Measurements from ENCODE around the gene ABHD12. TPM values are rescaled to one million over a fixed set of nuclear protein-coding genes. Genes with fewer than 3 reads are reported as not detected.
A peak's percentile ranks its signal among the peaks of the same experiment; 100 is the strongest.

Gene ABHD12
- total RNA-seq, 2 experiments from 2014 or later = 13.4 to 17.0 TPM

DNA sequence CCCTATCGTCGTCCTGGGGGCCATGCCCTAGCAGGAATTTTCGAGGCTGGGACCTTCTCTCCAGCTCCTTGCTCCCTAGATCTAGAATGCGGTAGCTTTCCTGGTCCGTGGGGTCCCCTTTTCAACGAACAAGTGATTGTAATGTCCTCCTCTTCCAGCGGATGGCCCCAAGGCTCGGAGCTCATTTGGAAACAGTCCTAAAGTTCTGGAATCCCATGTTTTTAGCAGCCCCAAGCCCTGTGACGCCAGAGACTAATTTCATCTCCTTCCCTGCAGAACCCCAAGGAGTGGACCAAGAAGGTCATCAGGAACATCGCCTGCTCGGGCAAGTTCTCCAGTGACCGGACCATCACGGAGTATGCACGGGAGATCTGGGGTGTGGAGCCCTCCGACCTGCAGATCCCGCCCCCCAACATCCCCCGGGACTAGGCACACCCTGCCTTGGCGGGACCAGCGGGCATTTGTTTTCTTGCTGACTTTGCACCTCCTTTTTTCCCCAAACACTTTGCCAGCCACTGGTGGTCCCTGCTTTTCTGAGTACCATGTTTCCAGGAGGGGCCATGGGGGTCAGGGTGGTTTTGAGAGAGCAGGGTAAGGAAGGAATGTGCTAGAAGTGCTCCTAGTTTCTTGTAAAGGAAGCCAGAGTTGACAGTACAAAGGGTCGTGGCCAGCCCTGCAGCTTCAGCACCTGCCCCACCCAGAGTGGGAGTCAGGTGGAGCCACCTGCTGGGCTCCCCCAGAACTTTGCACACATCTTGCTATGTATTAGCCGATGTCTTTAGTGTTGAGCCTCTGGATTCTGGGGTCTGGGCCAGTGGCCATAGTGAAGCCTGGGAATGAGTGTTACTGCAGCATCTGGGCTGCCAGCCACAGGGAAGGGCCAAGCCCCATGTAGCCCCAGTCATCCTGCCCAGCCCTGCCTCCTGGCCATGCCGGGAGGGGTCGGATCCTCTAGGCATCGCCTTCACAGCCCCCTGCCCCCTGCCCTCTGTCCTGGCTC lies 94.2 kb downstream of the ABHD12 start:
- Histone ChIP-seq H3K27me3 (ENCODE audit: control insufficient read depth in 1 of 2, insufficient read depth in 2 of 2, low read length in 2 of 2) (no peaks in the 10 kb centered on the region), H3K9me3 (ENCODE audit: control insufficient read depth in 1 of 2, insufficient read depth in 1 of 2, low read length in 2 of 2) (no peaks in the 10 kb centered on the region), H3K36me3 (ENCODE audit: insufficient read depth, low read length) (peaks cover 34% of the 10 kb centered on the region), H3K27ac (ENCODE audit: low read depth in 1 of 2, low read length in 2 of 2) (no peak overlapping the region), H3K4me3 (ENCODE audit: low read length) (no peak overlapping the region), H3K4me1 (ENCODE audit: insufficient read depth, low read length) (peaks cover 5% of the 10 kb centered on the region)
- ChIA-PET POLR2A (no interaction called here), CTCF (interaction anchor here (1.2 kb wide), 1 partner anchor 103 kb away, joined by 3 read pairs; no protein-coding TSS in a partner anchor)
- Mint-ChIP-seq H3K4me1 (ENCODE audit: low read depth) (no peaks in the 10 kb centered on the region), H3K4me3 (no peak overlapping the region), H3K9me3 (no peaks in the 10 kb centered on the region), H3K36me3 (ENCODE audit: low read depth) (peaks cover 18% of the 10 kb centered on the region), H3K27me3 (no peaks in the 10 kb centered on the region), H3K27ac (peak overlapping the region; percentile 42)
- intact Hi-C loops (cut with DNase I, micrococcal nuclease) = loop anchor here in 1 of 2 experiments (10.0 kb wide), 2 partner anchors 102 to 302 kb away; partner anchors contain the start of genes APMAP and ENTPD6
- peak; percentile 43 for ATAC-seq (ENCODE audit: poor library complexity)
- TF ChIP-seq, protein P1, sequence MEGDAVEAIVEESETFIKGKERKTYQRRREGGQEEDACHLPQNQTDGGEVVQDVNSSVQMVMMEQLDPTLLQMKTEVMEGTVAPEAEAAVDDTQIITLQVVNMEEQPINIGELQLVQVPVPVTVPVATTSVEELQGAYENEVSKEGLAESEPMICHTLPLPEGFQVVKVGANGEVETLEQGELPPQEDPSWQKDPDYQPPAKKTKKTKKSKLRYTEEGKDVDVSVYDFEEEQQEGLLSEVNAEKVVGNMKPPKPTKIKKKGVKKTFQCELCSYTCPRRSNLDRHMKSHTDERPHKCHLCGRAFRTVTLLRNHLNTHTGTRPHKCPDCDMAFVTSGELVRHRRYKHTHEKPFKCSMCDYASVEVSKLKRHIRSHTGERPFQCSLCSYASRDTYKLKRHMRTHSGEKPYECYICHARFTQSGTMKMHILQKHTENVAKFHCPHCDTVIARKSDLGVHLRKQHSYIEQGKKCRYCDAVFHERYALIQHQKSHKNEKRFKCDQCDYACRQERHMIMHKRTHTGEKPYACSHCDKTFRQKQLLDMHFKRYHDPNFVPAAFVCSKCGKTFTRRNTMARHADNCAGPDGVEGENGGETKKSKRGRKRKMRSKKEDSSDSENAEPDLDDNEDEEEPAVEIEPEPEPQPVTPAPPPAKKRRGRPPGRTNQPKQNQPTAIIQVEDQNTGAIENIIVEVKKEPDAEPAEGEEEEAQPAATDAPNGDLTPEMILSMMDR (IDR thresholded peaks at IDR 0.05) = peak; percentile 27
- DNase-seq = peak in 8 of 14 experiments; percentile 8 to 44 (median 23)

DNA sequence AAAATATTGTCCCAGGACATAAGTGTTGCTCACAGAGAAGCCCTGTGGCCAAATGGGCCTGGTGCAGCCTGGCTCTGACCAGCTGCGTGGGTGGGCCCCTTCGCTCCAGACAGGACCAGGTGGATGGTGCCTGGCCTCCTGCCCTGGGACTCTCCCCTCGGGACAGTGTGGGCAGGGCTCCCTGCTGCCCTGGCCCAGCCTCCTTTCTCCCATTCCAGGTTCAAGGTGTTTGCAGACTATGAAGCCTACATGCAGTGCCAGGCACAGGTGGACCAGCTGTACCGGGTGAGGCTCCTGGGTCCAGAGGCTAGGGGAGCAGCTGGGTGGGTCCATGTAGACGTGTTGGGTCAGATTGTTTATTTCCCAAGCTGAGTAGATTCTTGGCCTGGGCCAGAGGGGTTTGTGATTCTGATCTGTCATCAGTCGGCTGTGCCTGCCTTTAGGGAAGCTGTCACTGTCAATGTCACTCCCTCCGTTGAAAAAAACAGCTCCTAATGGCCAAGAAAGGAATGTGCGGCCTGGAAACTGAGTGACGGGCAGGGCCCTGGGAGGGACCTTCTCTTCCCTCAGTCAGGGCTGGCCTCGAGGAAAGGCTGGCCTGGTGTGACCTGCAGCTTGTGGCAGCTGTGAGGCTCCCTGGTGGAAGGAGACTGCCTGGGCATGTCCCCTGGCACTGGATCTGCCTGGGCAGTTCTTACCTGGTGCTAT lies 95.1 kb downstream of the ABHD12 start:
- Histone ChIP-seq H3K27me3 (ENCODE audit: control insufficient read depth in 1 of 2, insufficient read depth in 2 of 2, low read length in 2 of 2) (no peaks in the 10 kb centered on the region), H3K36me3 (ENCODE audit: insufficient read depth, low read length) (peaks cover 36% of the 10 kb centered on the region), H3K27ac (ENCODE audit: low read depth in 1 of 2, low read length in 2 of 2) (no peak overlapping the region), H3K4me3 (ENCODE audit: low read length) (no peak overlapping the region), H3K4me1 (ENCODE audit: insufficient read depth, low read length) (peaks cover 5% of the 10 kb centered on the region), H3K9me3 (ENCODE audit: control insufficient read depth in 1 of 2, insufficient read depth in 1 of 2, low read length in 2 of 2) (no peaks in the 10 kb centered on the region)
- peak overlapping the region; percentile 42 for H3K27ac Mint-ChIP-seq
- no peaks in the 10 kb centered on the region for H3K27me3 Mint-ChIP-seq
- H3K4me3 Mint-ChIP-seq = no peak overlapping the region
- intact Hi-C loops (cut with DNase I, micrococcal nuclease) = loop anchor here in 1 of 2 experiments (10.0 kb wide), 2 partner anchors 101 to 301 kb away; partner anchors contain the start of genes APMAP and ENTPD6
- H3K36me3 Mint-ChIP-seq (ENCODE audit: low read depth) = peaks cover 27% of the 10 kb centered on the region
- no peak for ATAC-seq (ENCODE audit: poor library complexity)
- TF ChIP-seq, protein P1 (IDR thresholded peaks at IDR 0.05) = no peak
- no peak for DNase-seq
- no peaks in the 10 kb centered on the region for H3K4me1 Mint-ChIP-seq (ENCODE audit: low read depth)
- ChIA-PET POLR2A (no interaction called here), CTCF (interaction anchor here (0.8 to 2.5 kb wide), 3 partner anchors 98 to 104 kb away, joined by 3 to 15 read pairs (median 4); no protein-coding TSS in a partner anchor)
- no peaks in the 10 kb centered on the region for H3K9me3 Mint-ChIP-seq
